Skin of body (tissue), 2 donors: ENCODE data around the gene PNMA8A. TPM values are rescaled to one million over a fixed set of nuclear protein-coding genes. Genes with fewer than 3 reads are reported as not detected.

Experiments used
- DNase-seq: peaks from one replicate; lab custom pipeline; 2025; lab: John Stamatoyannopoulos, UW
- total RNA-seq: library from RNA; depleted of rRNA; stranded (reverse); fragments of >200 nt; gene quantifications from one replicate; pipeline ENCODE4 v1.2.3, GENCODE V29; 2014

Gene PNMA8A
- total RNA-seq, 1 donor from 2014 or later: 17.3 TPM

DNA sequence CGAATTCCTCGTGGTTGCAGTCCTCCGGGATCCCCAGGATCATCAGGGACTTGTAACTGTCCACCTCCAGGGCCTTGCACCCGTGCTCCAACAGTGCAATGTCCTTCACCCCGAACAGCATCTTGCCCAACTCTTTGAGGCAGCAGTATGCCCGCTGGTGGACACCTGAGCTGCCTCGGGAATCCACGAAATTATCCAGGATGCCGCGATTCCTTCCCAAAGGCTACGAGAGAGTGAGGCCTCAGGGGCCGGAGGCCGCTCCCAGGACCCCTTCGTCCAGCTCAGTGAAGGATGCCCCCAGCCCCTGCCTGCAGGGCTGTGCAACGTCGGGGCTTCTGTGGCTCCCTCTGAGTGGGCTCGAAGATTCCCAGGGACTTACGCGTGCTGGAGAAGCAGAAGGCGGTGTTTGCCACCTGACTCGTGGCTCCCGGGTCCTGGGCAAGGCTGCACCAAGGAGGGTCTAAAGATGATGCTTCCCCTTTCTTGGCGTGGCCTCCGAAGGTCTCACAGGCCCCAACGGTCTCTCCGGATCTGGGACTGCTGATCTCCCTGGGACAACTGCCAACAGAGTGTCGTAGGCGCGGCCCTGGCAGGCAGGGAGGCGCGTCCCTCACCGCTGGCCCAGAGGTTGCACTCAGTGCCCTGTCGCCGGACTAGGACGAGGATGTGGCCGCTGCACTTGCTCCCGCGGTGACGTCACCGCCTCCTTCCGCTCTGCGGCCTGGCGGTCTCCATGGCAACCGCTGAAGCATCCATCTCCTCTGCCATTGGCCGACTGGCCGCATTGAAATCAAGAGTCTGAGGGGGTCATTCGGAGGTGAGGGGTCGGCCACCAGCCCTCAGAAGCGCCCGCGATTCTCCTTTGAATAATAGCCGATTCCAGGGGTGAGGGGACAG, 42.9 kb downstream of the PNMA8A start, which contains the start of gene PNMA8C:
Gene PNMA8C (minus strand): TSS at position 698 of the 897 bp plus-strand sequence. CDS start 577 bp downstream, at position 121.
- DNase-seq: no peak

DNA sequence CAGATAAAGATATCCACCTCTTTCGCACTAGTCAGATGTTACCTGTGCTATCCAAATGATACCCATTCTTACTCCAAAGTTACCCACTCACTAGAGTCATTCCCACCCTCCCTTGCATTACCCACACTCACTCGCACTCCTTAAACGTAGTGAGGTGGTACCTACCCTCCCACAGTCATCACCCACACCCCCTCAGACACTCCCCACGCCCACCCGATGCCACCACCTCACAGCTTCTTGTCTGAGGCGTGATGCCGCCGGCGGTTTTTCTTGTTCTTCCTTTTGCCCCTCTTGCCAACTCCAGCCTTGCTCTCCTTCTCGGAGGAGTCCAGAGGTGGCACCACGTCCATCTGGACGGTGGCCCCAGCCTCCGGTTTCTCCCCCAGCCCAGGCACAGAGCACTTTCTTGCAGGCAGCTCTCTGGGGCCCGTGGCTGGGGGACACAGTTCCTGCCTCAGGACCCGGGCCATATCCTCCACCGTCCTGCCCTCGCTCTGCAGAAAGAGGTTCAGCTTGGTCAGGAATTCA, 43.8 kb downstream of the PNMA8A start:
- no peak for DNase-seq

DNA sequence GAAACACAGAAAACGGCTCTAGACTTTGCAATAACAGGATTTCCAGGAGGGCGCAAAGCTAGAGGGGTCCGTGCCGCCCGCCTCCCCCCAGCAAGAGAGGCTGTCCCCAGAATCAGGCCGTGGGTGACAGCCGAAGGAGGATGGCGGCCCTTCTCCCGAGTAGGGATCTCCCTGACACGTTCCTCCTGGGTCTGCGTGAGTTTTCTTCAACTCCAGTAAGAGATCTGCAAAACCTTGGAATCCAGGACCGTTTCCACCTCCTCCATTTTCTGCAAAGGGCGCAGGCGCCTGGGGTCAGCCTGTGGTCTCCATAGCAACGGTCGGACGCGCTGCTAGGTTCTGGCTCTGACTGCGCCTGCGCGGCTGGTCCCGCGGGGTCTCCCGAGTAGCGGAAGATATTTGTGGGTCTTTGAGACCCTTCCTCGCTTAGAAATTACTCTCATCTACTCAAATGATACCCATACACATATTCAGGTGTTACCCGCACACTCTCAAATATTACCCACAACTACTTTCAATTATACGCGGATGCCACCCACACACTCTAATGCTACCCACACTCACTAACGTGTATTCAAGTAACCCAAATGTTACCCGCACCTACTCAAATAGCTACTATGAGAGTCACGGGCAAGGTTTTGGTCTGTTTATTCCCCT, 44.7 kb downstream of the PNMA8A start:
- peak; percentile 38 for DNase-seq

DNA sequence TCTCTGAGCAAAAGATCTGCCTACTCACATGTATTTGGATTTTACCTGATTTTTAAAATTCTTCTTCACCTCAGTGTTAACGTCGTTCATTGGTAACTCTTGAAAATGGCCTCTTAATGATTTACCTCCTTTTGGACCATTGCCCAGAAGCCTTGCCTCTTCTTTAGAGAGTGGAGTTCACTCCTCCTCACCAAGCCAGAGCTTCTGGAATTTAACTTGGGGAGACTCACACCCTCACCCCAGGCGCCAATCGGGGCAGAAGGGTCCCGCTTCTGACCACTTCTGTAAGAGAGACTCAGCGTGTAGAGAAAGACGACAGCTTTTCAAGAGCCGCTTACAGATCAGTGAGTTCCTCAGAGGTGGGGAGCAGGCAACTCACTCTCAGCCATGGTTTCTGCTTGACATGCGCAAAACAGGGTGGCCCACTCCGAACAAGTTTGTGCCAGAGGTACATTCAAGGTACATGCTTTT, 45.3 kb downstream of the PNMA8A start:
- DNase-seq: no peak

DNA sequence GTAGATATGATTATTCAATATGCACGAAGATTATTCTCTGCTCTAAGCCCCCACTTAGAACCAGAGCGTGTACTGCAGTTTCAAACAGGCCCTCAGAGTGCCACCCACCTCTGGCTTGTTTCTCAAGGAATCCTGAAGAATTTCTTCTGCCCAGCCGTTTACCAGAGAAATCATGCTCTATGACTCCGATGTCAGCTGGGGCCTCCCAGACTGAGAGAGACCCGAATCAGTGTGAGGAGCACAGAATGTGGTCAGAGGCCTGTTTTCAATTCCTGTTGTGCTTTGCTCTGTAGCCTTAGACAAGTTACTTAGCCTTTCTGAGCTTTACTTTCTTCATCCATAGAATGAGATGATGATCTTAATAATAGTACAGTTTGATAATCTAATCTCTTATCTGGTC, 48.2 kb downstream of the PNMA8A start:
- DNase-seq: no peak

DNA sequence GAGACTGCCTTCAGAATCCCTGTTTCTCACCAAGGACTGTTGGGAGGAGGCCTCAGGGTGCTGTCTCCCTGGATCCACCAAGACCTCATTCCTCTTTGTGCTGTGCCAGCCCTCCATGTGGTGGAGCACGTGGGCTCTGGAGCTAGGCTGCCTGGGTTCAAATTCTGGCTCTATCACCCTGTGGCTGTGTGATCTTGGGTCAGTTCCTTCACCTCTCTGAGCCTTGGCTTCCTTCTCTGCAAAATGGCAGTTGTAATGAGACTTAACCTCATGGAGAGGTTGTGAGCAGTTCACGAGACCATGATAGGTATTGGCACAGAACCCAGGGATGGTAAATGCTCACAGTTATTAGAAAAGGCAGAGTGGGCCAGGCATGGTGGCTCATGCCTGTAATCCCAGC, 49.0 kb downstream of the PNMA8A start:
- DNase-seq: no peak

DNA sequence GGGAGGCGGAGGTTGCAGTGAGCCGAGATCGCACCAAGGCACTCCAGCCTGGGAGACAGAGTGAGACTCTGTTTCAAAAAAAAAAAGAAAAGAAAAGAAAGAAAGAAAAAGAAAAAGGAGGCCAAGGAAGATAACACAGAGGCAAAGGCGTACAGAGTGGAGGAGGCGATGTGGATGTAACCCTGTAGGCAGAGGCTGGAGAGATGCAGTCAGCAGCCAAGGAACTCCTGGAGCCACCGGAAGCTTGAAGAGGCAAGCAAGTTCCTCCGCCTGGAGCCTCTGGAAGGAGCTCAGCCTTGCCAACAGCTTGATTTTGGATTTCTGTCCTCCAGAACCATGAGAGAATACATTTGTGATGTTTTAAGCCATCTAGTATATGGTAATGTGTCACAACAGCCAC, 51.3 kb downstream of the PNMA8A start:
- no peak for DNase-seq

Other genes with a start within 250 kb of the PNMA8A start
- 0.69 TPM for gene IGFL1, start 241.8 kb downstream of the PNMA8A start, total RNA-seq
- 59.6 TPM for gene HIF3A, start 174.5 kb downstream of the PNMA8A start, total RNA-seq
- gene PPP5C, start 124.5 kb downstream of the PNMA8A start, total RNA-seq: 41.6 TPM
- gene CCDC8, start 58.0 kb downstream of the PNMA8A start, total RNA-seq: 36.2 TPM
- gene PNMA8C, start 42.6 kb downstream of the PNMA8A start, total RNA-seq: 0.20 TPM
- 4.8 TPM for gene PNMA8B, start 24.3 kb upstream of the PNMA8A start, total RNA-seq
- gene CALM3, start 129.8 kb upstream of the PNMA8A start, total RNA-seq: 67.7 TPM
- 3.8 TPM for gene PTGIR, start 153.5 kb upstream of the PNMA8A start, total RNA-seq
- not detected for gene GNG8, start 164.6 kb upstream of the PNMA8A start, total RNA-seq
- 6.7 TPM for gene DACT3, start 189.6 kb upstream of the PNMA8A start, total RNA-seq
- gene PRKD2, start 245.6 kb upstream of the PNMA8A start, total RNA-seq: 26.2 TPM